Measurements from ENCODE around the gene SIM2.

DNA sequence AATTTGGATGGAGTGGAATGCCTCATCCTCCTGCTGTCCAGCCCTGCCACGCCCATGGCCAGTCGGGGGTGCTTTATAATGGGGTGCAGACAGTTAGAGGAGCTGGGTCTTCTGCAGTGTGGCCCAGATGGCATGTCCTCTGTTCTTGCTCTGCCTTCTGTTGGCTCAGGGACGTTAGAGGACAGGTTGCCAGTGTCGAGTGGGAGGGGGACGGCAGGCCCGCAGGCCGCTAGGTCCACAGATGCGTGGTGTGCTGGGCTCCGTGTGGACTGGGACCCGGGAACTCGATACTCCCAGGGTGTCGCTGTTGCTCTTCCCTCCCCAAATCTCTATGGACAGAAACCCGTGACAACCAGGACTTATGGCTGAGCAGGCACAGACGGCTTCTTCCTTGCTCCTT is 33.3 kb downstream of the SIM2 start:
- TF ChIP-seq EZH2 (IDR thresholded peaks at IDR 0.05; ENCODE audit: insufficient read depth, poor library complexity, severe bottlenecking), result no peak
- no peak for TF ChIP-seq EZH2phosphoT487 (IDR thresholded peaks at IDR 0.05; ENCODE audit: insufficient read depth, low read depth)

All from GM23248 (cell line).